SK-N-SH (cell line): ENCODE data around the gene MACROD2. TPM values are rescaled to one million over a fixed set of nuclear protein-coding genes. Genes with fewer than 3 reads are reported as not detected.

ENCODE experiments used
- CTCF ChIA-PET: fragments of 300-600, 350-600 bp; formaldehyde crosslinking; extraction: SDS; loops from one replicate; lab custom pipeline; 2021; lab: Yijun Ruan, JAX
- POLR2A ChIA-PET: fragments of 350-600 bp; sonication (Branson Sonifier 250); formaldehyde crosslinking; extraction: SDS; loops from one replicate; lab custom pipeline; 2020; ENCODE audit warnings: antibody characterized with exemption, inconsistent platforms; lab: Yijun Ruan, JAX
- DNase-seq: peaks from one replicate; pipeline ENCODE4 v3.0.0; 2012
- H2AFZ ChIP-seq: fragments of 200-600 bp; sonication (generic); 2 replicates; pipeline ENCODE4 v1.8.1; 2016; ENCODE audit warnings: antibody characterized with exemption, mild to moderate bottlenecking, low read depth
- H3F3A ChIP-seq: fragments of 200-600 bp; sonication (generic); replicated peaks from 2 replicates; pipeline ENCODE3; 2016; ENCODE audit warnings: antibody characterized with exemption, mild to moderate bottlenecking; ENCODE audit not compliant: insufficient read depth
- H3K27ac ChIP-seq, 2 experiments: fragments of 200-500 bp in 1 of 2; fragments of 200-600 bp in 1 of 2; sonication (Bioruptor generic) in 1 of 2; sonication (generic), shearing (Covaris generic) in 1 of 2; 2 replicates each; pipeline versions ENCODE4 v1.5.1 to v1.6.1; 2014 to 2016; ENCODE audit warnings: low read depth in 2 of 2, inconsistent platforms in 1 of 2, low read length in 1 of 2, mild to moderate bottlenecking in 1 of 2, mixed read lengths in 1 of 2
- H3K27me3 ChIP-seq: fragments of 200-600 bp; sonication (generic), shearing (Covaris generic); 2 replicates; pipeline ENCODE4 v1.6.1; 2016; ENCODE audit warnings: mixed run types; ENCODE audit not compliant: insufficient read depth
- H3K36me3 ChIP-seq, 2 experiments: fragments of 200-500 bp in 1 of 2; fragments of 200-600 bp in 1 of 2; sonication (Bioruptor generic) in 1 of 2; sonication (generic) in 1 of 2; replicated peaks in 1 of 2; 2 replicates each; pipeline versions ENCODE3 to v1.5.1; 2014 to 2016; ENCODE audit warnings: low read length in 1 of 2, mild to moderate bottlenecking in 1 of 2; ENCODE audit not compliant: insufficient read depth in 2 of 2, control insufficient read depth in 1 of 2
- H3K4me1 ChIP-seq, 2 experiments: fragments of 200-500 bp in 1 of 2; fragments of 200-600 bp in 1 of 2; sonication (Bioruptor generic) in 1 of 2; sonication (generic), shearing (Covaris generic) in 1 of 2; 2 replicates each; pipeline versions ENCODE4 v1.5.1 to v1.6.1; 2014 to 2016; ENCODE audit warnings: low read depth in 1 of 2, low read length in 1 of 2, mixed run types in 1 of 2; ENCODE audit not compliant: insufficient read depth in 2 of 2, control insufficient read depth in 1 of 2
- H3K4me2 ChIP-seq: fragments of 200-600 bp; sonication (generic), shearing (Covaris generic); 2 replicates; pipeline ENCODE4 v1.6.1; 2017; ENCODE audit warnings: mixed run types
- H3K4me3 ChIP-seq, 2 experiments: fragments of 200-500 bp in 1 of 2; fragments of 200-600 bp in 1 of 2; sonication (Bioruptor generic) in 1 of 2; sonication (generic), shearing (Covaris generic) in 1 of 2; 2 replicates each; pipeline versions ENCODE4 v1.5.1 to v1.8.1; 2014 to 2016; ENCODE audit warnings: low read depth in 2 of 2, inconsistent platforms in 1 of 2, low read length in 1 of 2, mild to moderate bottlenecking in 1 of 2, mixed read lengths in 1 of 2, moderate library complexity in 1 of 2
- H3K79me2 ChIP-seq: fragments of 200-600 bp; sonication (generic); 2 replicates; pipeline ENCODE4 v1.8.1; 2017; ENCODE audit warnings: mild to moderate bottlenecking; ENCODE audit not compliant: insufficient read depth
- H3K9ac ChIP-seq: fragments of 200-600 bp; sonication (generic); 2 replicates; pipeline ENCODE4 v1.6.1; 2017; ENCODE audit warnings: mixed run types
- H3K9me2 ChIP-seq: fragments of 200-600 bp; sonication (generic); 2 replicates; pipeline ENCODE4 v1.6.1; 2017; ENCODE audit warnings: mixed run types
- H3K9me3 ChIP-seq: fragments of 200-600 bp; sonication (generic); 2 replicates; pipeline ENCODE4 v1.6.1; 2017; ENCODE audit warnings: mixed run types, mild to moderate bottlenecking, moderate library complexity
- H4K20me1 ChIP-seq: fragments of 200-600 bp; sonication (generic); 2 replicates; pipeline ENCODE4 v1.6.1; 2017; ENCODE audit warnings: mild to moderate bottlenecking, mixed run types; ENCODE audit not compliant: insufficient read depth
- ELF1 ChIP-seq: IDR thresholded peaks from 2 replicates; pipeline ENCODE4 v1.4.0; 2012
- EP300 ChIP-seq, 2 experiments: IDR thresholded peaks; 2 replicates each; pipeline versions ENCODE4 v1.4.0 to v1.6.1; 2012; ENCODE audit warnings: borderline replicate concordance in 1 of 2, low read depth in 1 of 2, low read length in 1 of 2
- FOSL2 ChIP-seq: IDR thresholded peaks from 2 replicates; pipeline ENCODE4 v1.4.0; 2012; ENCODE audit warnings: low read depth, mild to moderate bottlenecking, moderate library complexity, borderline replicate concordance
- GABPA ChIP-seq: IDR thresholded peaks from 2 replicates; pipeline ENCODE4 v1.4.0; 2012; ENCODE audit warnings: low read depth, mild to moderate bottlenecking
- GATA2 ChIP-seq: sonication (generic); formaldehyde crosslinking; IDR thresholded peaks from 2 replicates; pipeline ENCODE4 v1.5.0; 2020; ENCODE audit warnings: mild to moderate bottlenecking, missing genetic modification reagents
- RAD21 ChIP-seq: IDR thresholded peaks from 2 replicates; pipeline ENCODE4 v1.6.1; 2012; ENCODE audit warnings: mild to moderate bottlenecking, low read length
- RFX5 ChIP-seq: IDR thresholded peaks from 2 replicates; pipeline ENCODE4 v1.6.1; 2012; ENCODE audit warnings: mild to moderate bottlenecking, improper control_type of control experiment, low read length
- SMC3 ChIP-seq: IDR thresholded peaks from 2 replicates; pipeline ENCODE4 v1.6.1; 2012; ENCODE audit warnings: low read depth, low read length, improper control_type of control experiment
- TAF1 ChIP-seq: IDR thresholded peaks from 2 replicates; pipeline ENCODE4 v1.6.1; 2012; ENCODE audit warnings: low read depth, mild to moderate bottlenecking, low read length, moderate library complexity, borderline replicate concordance
- TCF12 ChIP-seq: IDR thresholded peaks from 2 replicates; pipeline ENCODE4 v1.4.0; 2012
- TEAD4 ChIP-seq: IDR thresholded peaks from 2 replicates; pipeline ENCODE4 v1.4.0; 2012; ENCODE audit warnings: mild to moderate bottlenecking, borderline replicate concordance; ENCODE audit not compliant: insufficient read depth
- WGBS: methylation state at CpG from one replicate; pipeline ENCODE4 v1.1.6; 2017; ENCODE audit warnings: low lambda C conversion rate; 5-methylcytosine and 5-hydroxymethylcytosine counted together
- polyA plus RNA-seq, 3 experiments: library from polyadenylated mRNA; depleted of rRNA; stranded (reverse); fragments of >200 nt; gene quantifications; 2 replicates each; pipeline ENCODE4 v1.2.3, GENCODE V29; 2012
- TF ChIP-seq, protein P1 (sequence below): fragments of 150-350 bp; IDR thresholded peaks from 2 replicates; pipeline ENCODE4 v1.6.1; 2016; ENCODE audit warnings: mild to moderate bottlenecking, low read depth, low read length
- TF ChIP-seq, protein P2 (sequence below): fragments of 150-350 bp; IDR thresholded peaks from 2 replicates; pipeline ENCODE4 v1.6.1; 2017; ENCODE audit warnings: antibody characterized with exemption, low read length, low read depth, borderline replicate concordance

Gene MACROD2
- polyA plus RNA-seq, 1 of the 3 experiments (the other 2 are of a cell fraction), result 0.33 TPM

DNA sequence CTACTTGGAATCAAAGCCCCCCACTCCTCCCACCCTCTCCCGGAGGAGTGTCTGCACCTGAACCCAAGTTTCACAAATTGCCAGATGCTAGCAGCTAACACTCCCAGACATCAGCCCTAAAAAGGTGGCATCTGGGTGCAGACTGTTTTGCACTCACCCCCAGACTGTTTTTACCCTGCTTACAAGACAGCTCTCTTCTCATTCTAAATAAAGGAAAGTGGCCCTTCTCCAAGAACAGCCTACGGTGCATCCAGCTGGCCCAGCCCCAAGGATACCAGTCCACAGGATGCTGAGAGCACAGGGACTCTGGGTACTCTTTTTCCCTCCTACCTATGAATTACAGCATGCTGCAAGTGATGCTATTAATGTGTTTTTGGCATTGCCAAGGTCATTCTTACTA is 1184.1 kb downstream of the MACROD2 start (continued):
- TF ChIP-seq, protein P1, sequence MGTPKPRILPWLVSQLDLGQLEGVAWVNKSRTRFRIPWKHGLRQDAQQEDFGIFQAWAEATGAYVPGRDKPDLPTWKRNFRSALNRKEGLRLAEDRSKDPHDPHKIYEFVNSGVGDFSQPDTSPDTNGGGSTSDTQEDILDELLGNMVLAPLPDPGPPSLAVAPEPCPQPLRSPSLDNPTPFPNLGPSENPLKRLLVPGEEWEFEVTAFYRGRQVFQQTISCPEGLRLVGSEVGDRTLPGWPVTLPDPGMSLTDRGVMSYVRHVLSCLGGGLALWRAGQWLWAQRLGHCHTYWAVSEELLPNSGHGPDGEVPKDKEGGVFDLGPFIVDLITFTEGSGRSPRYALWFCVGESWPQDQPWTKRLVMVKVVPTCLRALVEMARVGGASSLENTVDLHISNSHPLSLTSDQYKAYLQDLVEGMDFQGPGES, result no peak

DNA sequence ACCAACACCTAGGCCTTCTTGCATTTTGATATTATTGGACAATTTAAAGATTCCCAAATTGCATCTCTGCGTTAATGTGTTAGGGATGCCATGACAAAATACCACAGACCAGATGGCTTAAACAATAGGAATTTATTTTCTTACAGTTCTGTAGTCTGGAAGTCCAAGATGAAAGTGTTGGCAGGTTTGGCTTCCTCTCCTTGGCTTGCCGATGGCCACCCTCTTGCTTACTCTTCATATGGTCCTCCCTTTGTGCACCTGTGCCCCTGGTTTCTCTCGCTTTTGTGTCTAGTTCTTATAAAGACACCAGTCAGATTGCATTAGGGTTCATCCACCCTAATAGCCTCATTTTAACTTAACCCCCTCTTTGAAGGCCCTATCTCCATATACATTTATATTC is 1184.5 kb downstream of the MACROD2 start:
- Histone ChIP-seq H3K9me2 (no peaks in the 10 kb centered on the region), H3K27ac (no peak overlapping the region), H3K36me3 (no peaks in the 10 kb centered on the region), H3K4me2 (no peak overlapping the region), H3K4me3 (no peak overlapping the region), H3K4me1 (no peaks in the 10 kb centered on the region), H3K9me3 (no peaks in the 10 kb centered on the region), H3K9ac (no peak overlapping the region), H3F3A (no peaks in the 10 kb centered on the region), H3K79me2 (no peaks in the 10 kb centered on the region), H4K20me1 (no peaks in the 10 kb centered on the region), H3K27me3 (no peaks in the 10 kb centered on the region), H2AFZ (no peak overlapping the region)
- ChIA-PET POLR2A (no interaction called here), CTCF (no interaction called here)
- no peak for TF ChIP-seq ELF1
- TF ChIP-seq TEAD4, result no peak
- no peak for TF ChIP-seq GATA2 (CRISPR knock-in tag)
- no peak for TF ChIP-seq GABPA
- TF ChIP-seq SMC3, result no peak
- TF ChIP-seq RAD21, result no peak
- TF ChIP-seq EP300 (IDR thresholded peaks at IDR 0.05; ENCODE audit: borderline replicate concordance in 1 of 2, low read depth in 1 of 2, low read length in 1 of 2), result no peak
- TF ChIP-seq, protein P2, sequence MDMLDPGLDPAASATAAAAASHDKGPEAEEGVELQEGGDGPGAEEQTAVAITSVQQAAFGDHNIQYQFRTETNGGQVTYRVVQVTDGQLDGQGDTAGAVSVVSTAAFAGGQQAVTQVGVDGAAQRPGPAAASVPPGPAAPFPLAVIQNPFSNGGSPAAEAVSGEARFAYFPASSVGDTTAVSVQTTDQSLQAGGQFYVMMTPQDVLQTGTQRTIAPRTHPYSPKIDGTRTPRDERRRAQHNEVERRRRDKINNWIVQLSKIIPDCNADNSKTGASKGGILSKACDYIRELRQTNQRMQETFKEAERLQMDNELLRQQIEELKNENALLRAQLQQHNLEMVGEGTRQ, result no peak
- TF ChIP-seq, protein P1, result no peak
- no peak for TF ChIP-seq TCF12
- TF ChIP-seq TAF1, result no peak
- TF ChIP-seq RFX5, result no peak
- TF ChIP-seq FOSL2, result no peak
- 95% methylated on average over 3 of the region's 3 CpGs for WGBS
- DNase-seq, result no peak

DNA sequence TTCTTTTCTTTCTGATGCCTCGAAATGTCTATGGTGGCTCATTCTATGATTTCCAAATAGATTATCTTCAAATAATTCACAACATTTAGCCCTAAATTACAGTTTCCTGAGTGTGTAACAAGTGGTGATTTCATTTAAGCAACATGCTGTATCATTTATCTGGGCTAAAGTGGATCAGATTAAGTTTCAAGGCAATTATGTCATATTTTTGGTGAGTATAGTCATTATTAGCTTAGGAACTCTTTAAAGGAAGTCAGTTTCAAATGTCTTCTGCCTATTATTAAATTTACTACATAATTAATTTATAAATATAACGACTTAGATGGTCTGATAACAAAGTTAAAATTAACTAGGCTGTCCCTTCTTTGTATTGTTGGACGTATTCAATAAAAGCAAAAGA is 1190.0 kb downstream of the MACROD2 start:
- no peak for TF ChIP-seq TCF12
- POLR2A ChIA-PET, result no interaction called here
- 46% methylated on average over 3 of the region's 3 CpGs for WGBS
- no peak for DNase-seq
- Histone ChIP-seq H3K4me1 (no peaks in the 10 kb centered on the region), H2AFZ (no peak overlapping the region), H4K20me1 (no peaks in the 10 kb centered on the region), H3K9me3 (no peaks in the 10 kb centered on the region), H3K9me2 (no peaks in the 10 kb centered on the region), H3K36me3 (no peaks in the 10 kb centered on the region), H3K27me3 (no peaks in the 10 kb centered on the region), H3K79me2 (no peaks in the 10 kb centered on the region), H3K4me3 (no peak overlapping the region), H3K9ac (no peak overlapping the region), H3K4me2 (no peak overlapping the region), H3F3A (no peaks in the 10 kb centered on the region), H3K27ac (no peak overlapping the region)
- CTCF ChIA-PET, result no interaction called here
